HCT116 (cell line): Measurements from ENCODE around the gene CLDN5. TPM values are rescaled to one million over a fixed set of nuclear protein-coding genes. Genes with fewer than 3 reads are reported as not detected.

Experiments
- ATAC-seq: fragments of 200-7000 bp; cut with Tn5 transposase; 2 replicates; pipeline ENCODE4 v1.9.1; 2020; ENCODE audit warnings: mild to moderate bottlenecking, moderate library complexity
- BruUV-seq: library from RNA; stranded (reverse); fragments of 400-500 nt; replicated peaks from 2 replicates; lab custom pipeline; 2021; lab: Mats Ljungman, UMichigan
- CTCF ChIA-PET: fragments of 300-600 bp; sonication (Branson Sonifier 250); formaldehyde crosslinking; loops from one replicate; lab custom pipeline; 2021; ENCODE audit warnings: antibody characterized with exemption; lab: Charles Lee
- POLR2A ChIA-PET: fragments of 300-600, 350-600 bp; sonication (Branson Sonifier 250); formaldehyde crosslinking; loops from one replicate; lab custom pipeline; 2021; ENCODE audit warnings: antibody characterized with exemption; lab: Charles Lee
- RAD21 ChIA-PET, 2 experiments: fragments of 300-600 bp; sonication (Branson Sonifier 250); formaldehyde crosslinking; loops; one replicate each; lab custom pipeline; 2023; ENCODE audit warnings: low total read pairs in 2 of 2; ENCODE audit not compliant: uncharacterized antibody in 2 of 2, unreplicated experiment in 2 of 2, low non-redundant PET in 1 of 2; lab: Charles Lee
- DNase-seq: peaks from one replicate; pipeline ENCODE4 v3.0.0-alpha.2; 2010; ENCODE audit warnings: low read depth, low spot score
- H2AFZ ChIP-seq: fragments of 200-600 bp; shearing (Covaris generic), sonication (generic); 2 replicates; pipeline ENCODE4 v1.6.1; 2017; ENCODE audit warnings: low read depth, mixed run types, mixed read lengths, antibody characterized with exemption, low read length; ENCODE audit not compliant: poor library complexity, severe bottlenecking
- H3K27ac ChIP-seq: 2 replicates; pipeline ENCODE4 v1.5.1; 2012; ENCODE audit warnings: low read depth, low read length
- H3K27me3 ChIP-seq: fragments of 200-600 bp; sonication (generic); 2 replicates; pipeline ENCODE4 v1.6.1; 2016; ENCODE audit warnings: mixed run types, low read length, mixed read lengths; ENCODE audit not compliant: insufficient read depth
- H3K36me3 ChIP-seq, 2 experiments: fragments of 200-500 bp in 1 of 2; fragments of 200-600 bp in 1 of 2; sonication (Bioruptor generic) in 1 of 2; sonication (generic) in 1 of 2; 2 replicates each; pipeline versions ENCODE4 v1.5.1 to v1.6.1; 2014 to 2016; ENCODE audit warnings: low read length in 2 of 2, inconsistent platforms in 1 of 2, mixed read lengths in 1 of 2, mixed run types in 1 of 2; ENCODE audit not compliant: insufficient read depth in 2 of 2, control insufficient read depth in 1 of 2
- H3K4me1 ChIP-seq, 2 experiments: fragments of 200-600 bp in 1 of 2; sonication (generic) in 1 of 2; 2 replicates each; pipeline versions ENCODE4 v1.5.1 to v1.6.1; 2012 to 2017; ENCODE audit warnings: low read length in 2 of 2, inconsistent platforms in 1 of 2, mild to moderate bottlenecking in 1 of 2, mixed read lengths in 1 of 2, mixed run types in 1 of 2, moderate library complexity in 1 of 2; ENCODE audit not compliant: insufficient read depth in 2 of 2, control insufficient read depth in 1 of 2
- H3K4me2 ChIP-seq: fragments of 200-600 bp; sonication (generic); 2 replicates; pipeline ENCODE4 v1.6.1; 2017; ENCODE audit warnings: mixed run types, low read length, mixed read lengths
- H3K4me3 ChIP-seq, 2 experiments: fragments of 200-600 bp in 1 of 2; sonication (generic) in 1 of 2; replicated peaks in 1 of 2; 2 replicates each; pipeline ENCODE4 v1.5.1; 2011 to 2016; ENCODE audit warnings: low read length in 2 of 2, control low read depth in 1 of 2, low read depth in 1 of 2, mild to moderate bottlenecking in 1 of 2, mixed read lengths in 1 of 2, mixed run types in 1 of 2
- H3K79me2 ChIP-seq: fragments of 200-600 bp; sonication (generic); 2 replicates; pipeline ENCODE4 v1.6.1; 2017; ENCODE audit warnings: mild to moderate bottlenecking, mixed run types, low read length, moderate library complexity, mixed read lengths; ENCODE audit not compliant: insufficient read depth
- H3K9ac ChIP-seq: fragments of 200-600 bp; sonication (generic); 2 replicates; pipeline ENCODE4 v1.6.1; 2016; ENCODE audit warnings: low read length, mixed read lengths
- H3K9me2 ChIP-seq: fragments of 200-600 bp; sonication (generic), shearing (Covaris generic); 2 replicates; pipeline ENCODE4 v1.6.1; 2017; ENCODE audit warnings: mixed run types, mild to moderate bottlenecking, moderate library complexity; ENCODE audit not compliant: insufficient read depth
- H3K9me3 ChIP-seq, 2 experiments: fragments of 200-500 bp in 1 of 2; fragments of 200-600 bp in 1 of 2; sonication (Bioruptor generic) in 1 of 2; sonication (generic) in 1 of 2; 2 replicates each; pipeline ENCODE4 v1.6.1; 2014 to 2017; ENCODE audit warnings: low read length in 2 of 2, mixed read lengths in 2 of 2, inconsistent platforms in 1 of 2, low read depth in 1 of 2, mild to moderate bottlenecking in 1 of 2, mixed run types in 1 of 2, moderate library complexity in 1 of 2; ENCODE audit not compliant: control insufficient read depth in 1 of 2, insufficient read depth in 1 of 2
- H4K20me1 ChIP-seq: fragments of 200-600 bp; sonication (generic), shearing (Covaris generic); 2 replicates; pipeline ENCODE4 v1.6.1; 2017; ENCODE audit warnings: mixed run types, mild to moderate bottlenecking, moderate library complexity; ENCODE audit not compliant: insufficient read depth
- ATF3 ChIP-seq: IDR thresholded peaks from 2 replicates; pipeline ENCODE4 v1.6.1; 2012
- CBX3 ChIP-seq: IDR thresholded peaks from 2 replicates; pipeline ENCODE4 v1.6.1; 2012; ENCODE audit warnings: low read depth
- CEBPB ChIP-seq: IDR thresholded peaks from 2 replicates; pipeline ENCODE4 v1.6.1; 2012; ENCODE audit warnings: low read depth
- CTCF ChIP-seq, 3 experiments: fragments of 200-600 bp in 1 of 3; sonication (generic) in 1 of 3; IDR thresholded peaks in 2 of 3; conservative IDR thresholded peaks in 1 of 3; 2 replicates each; pipeline ENCODE4 v1.5.1; 2012 to 2017; ENCODE audit warnings: low read depth in 2 of 3, low read length in 2 of 3, antibody characterized with exemption in 1 of 3, borderline replicate concordance in 1 of 3, control low read depth in 1 of 3, mild to moderate bottlenecking in 1 of 3, mixed read lengths in 1 of 3, mixed run types in 1 of 3, moderate library complexity in 1 of 3; ENCODE audit not compliant: insufficient read depth in 1 of 3
- ELF1 ChIP-seq: IDR thresholded peaks from 2 replicates; pipeline ENCODE4 v1.6.1; 2012; ENCODE audit warnings: low read depth, borderline replicate concordance
- EZH2 ChIP-seq: fragments of 200-600 bp; sonication (generic); IDR thresholded peaks from 2 replicates; pipeline ENCODE4 v1.6.1; 2017; ENCODE audit warnings: antibody characterized with exemption, mixed run types
- FOSL1 ChIP-seq: IDR thresholded peaks from 2 replicates; pipeline ENCODE4 v1.6.1; 2012; ENCODE audit warnings: low read depth
- MAX ChIP-seq: IDR thresholded peaks from 2 replicates; pipeline ENCODE4 v1.6.1; 2012
- POLR2A ChIP-seq: IDR thresholded peaks from 2 replicates; pipeline ENCODE4 v1.7.0; 2011; ENCODE audit warnings: borderline replicate concordance; ENCODE audit not compliant: insufficient read depth, insufficient read length; ENCODE audit errors: extremely low read depth
- RAD21 ChIP-seq: IDR thresholded peaks from 2 replicates; pipeline ENCODE4 v1.6.1; 2012; ENCODE audit warnings: low read depth, mild to moderate bottlenecking
- REST ChIP-seq: IDR thresholded peaks from 2 replicates; pipeline ENCODE4 v1.6.1; 2012; ENCODE audit warnings: low read depth
- SIN3A ChIP-seq: IDR thresholded peaks from 2 replicates; pipeline ENCODE4 v1.6.1; 2012; ENCODE audit warnings: low read depth
- SRF ChIP-seq: IDR thresholded peaks from 2 replicates; pipeline ENCODE4 v1.6.1; 2012; ENCODE audit warnings: low read depth
- TCF7L2 ChIP-seq: IDR thresholded peaks from 2 replicates; pipeline ENCODE4 v1.7.0; 2011; ENCODE audit warnings: borderline replicate concordance, inconsistent platforms; ENCODE audit not compliant: insufficient read depth, insufficient read length; ENCODE audit errors: extremely low read depth
- ZBTB33 ChIP-seq: IDR thresholded peaks from 2 replicates; pipeline ENCODE4 v1.6.1; 2011; ENCODE audit warnings: mild to moderate bottlenecking, low read length, moderate library complexity; ENCODE audit not compliant: insufficient replicate concordance; ENCODE audit errors: extremely low read depth
- ZFX ChIP-seq: fragments of 450-650 bp; IDR thresholded peaks from 2 replicates; pipeline ENCODE4 v1.6.1; 2017
- ZNF274 ChIP-seq: fragments of 200-500 bp; sonication (Bioruptor generic); IDR thresholded peaks from 2 replicates; pipeline ENCODE4 v1.6.1; 2014; ENCODE audit warnings: mild to moderate bottlenecking, low read depth, low read length, inconsistent platforms
- intact Hi-C: fragments of 100-400 bp; cut with micrococcal nuclease; formaldehyde crosslinking; loops from 2 replicates; pipeline ENCODE4 v1.10.0; 2022
- total RNA-seq: library from RNA; stranded (reverse); gene quantifications from one replicate; pipeline ENCODE4 v1.2.1, GENCODE V29; 2021; ENCODE audit not compliant: unreplicated experiment

The CLDN5 gene
- total RNA-seq, 1 experiment from 2014 or later: 0.32 TPM

GRCh38 chr22:19499880-19500242, 24.3 kb downstream of the CLDN5 start:
- Histone ChIP-seq H3K4me2 (no peak overlapping the region), H3K9me2 (no peaks in the 10 kb centered on the region), H3K79me2 (no peaks in the 10 kb centered on the region), H3K9ac (no peak overlapping the region), H3K27ac (no peak overlapping the region), H2AFZ (no peak overlapping the region), H3K36me3 (peaks cover 0 to 12% of the 10 kb centered on the region in 2 experiments; a peak in 2 of 4 replicates), H3K4me1 (no peaks in the 10 kb centered on the region), H4K20me1 (no peaks in the 10 kb centered on the region), H3K9me3 (no peaks in the 10 kb centered on the region), H3K4me3 (no peak overlapping the region), H3K27me3 (no peaks in the 10 kb centered on the region)
- ATAC-seq (no peak), DNase-seq (no peak)
- no TSS peak for BruUV-seq
- TF ChIP-seq TCF7L2 (no peak), CTCF (IDR thresholded peaks at IDR 0.05 in 2 of 3, conservative IDR thresholded peaks at IDR 0.05 in 1 of 3; ENCODE audit: borderline replicate concordance in 1 of 3, insufficient read depth in 1 of 3, low read depth in 2 of 3, low read length in 2 of 3) (no peak), ELF1 (no peak), ZBTB33 (no peak), SRF (no peak), ZFX (no peak), ATF3 (no peak), MAX (no peak), POLR2A (no peak), FOSL1 (no peak), REST (no peak), CEBPB (no peak), CBX3 (no peak), ZNF274 (no peak), EZH2 (no peak), RAD21 (no peak), SIN3A (no peak)
- CTCF ChIA-PET: no interaction called here
- RAD21 ChIA-PET: no interaction called here
- POLR2A ChIA-PET: no interaction called here
- intact Hi-C loops: no loop called here
